ENCODE data around the gene TMEM63B. TPM values are rescaled to one million over a fixed set of nuclear protein-coding genes. Genes with fewer than 3 reads are reported as not detected.

TMEM63B gene
- total RNA-seq, 2 experiments from 2014 or later, result 11.4 to 12.8 TPM

DNA sequence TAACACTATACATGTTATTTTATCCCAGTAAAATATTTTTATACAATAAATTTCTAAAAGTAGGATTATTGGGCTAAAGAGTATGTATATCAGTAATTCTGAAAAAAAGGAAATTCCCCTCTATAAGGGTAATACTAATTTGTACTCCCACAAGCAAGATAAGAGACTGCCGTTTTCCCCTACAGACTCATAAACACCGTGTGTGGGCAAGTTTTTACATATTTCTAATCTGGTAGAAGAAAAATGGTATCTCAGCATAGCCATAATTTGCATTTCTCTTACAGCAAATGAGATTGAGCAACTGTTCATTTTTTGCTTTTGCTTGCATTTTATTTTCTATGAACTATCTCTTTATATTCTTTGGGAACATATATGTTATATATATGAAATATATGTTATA, 63.4 kb downstream of the TMEM63B start:
- POLR2A ChIA-PET, result interaction anchor here (0.6 kb wide), 1 partner anchor 1258 kb away, joined by 3 read pairs; no protein-coding TSS in a partner anchor

DNA sequence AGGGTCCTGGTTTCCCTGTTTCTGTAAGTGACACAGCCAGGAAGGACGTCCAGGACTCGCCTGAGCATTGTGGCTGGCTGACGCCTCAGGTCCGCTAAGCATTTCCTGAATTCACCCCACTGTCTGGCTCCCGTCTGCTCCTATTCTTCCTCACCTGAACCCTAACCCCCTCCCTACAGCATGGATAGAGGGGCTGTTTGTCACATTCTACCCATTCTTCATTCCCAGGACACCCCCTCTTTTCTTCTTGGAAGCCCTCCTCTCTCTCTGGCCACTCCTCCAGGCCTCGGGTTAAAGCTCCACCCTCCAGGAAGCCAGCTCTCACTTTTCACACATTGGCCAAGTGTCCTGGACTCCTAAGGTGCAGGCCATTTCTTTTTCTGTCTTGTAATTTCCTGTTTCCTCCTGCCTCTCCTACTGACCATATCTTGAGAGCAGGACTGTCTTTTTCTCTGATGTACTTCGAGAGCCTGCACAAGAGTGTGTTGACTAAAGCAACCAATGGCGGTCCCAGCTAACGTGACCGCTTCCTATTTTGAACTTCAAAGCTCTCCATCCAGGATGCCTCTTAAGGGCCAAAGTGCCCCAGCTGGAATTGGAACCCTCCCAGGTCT, 65.2 kb downstream of the TMEM63B start:
- Mint-ChIP-seq H3K4me3 (no peak overlapping the region), H3K36me3 (ENCODE audit: low read depth) (no peaks in the 10 kb centered on the region), H3K27me3 (no peaks in the 10 kb centered on the region), H3K9me3 (no peaks in the 10 kb centered on the region), H3K4me1 (ENCODE audit: low read depth) (no peaks in the 10 kb centered on the region), H3K27ac (no peak overlapping the region)
- TF ChIP-seq, protein P1, sequence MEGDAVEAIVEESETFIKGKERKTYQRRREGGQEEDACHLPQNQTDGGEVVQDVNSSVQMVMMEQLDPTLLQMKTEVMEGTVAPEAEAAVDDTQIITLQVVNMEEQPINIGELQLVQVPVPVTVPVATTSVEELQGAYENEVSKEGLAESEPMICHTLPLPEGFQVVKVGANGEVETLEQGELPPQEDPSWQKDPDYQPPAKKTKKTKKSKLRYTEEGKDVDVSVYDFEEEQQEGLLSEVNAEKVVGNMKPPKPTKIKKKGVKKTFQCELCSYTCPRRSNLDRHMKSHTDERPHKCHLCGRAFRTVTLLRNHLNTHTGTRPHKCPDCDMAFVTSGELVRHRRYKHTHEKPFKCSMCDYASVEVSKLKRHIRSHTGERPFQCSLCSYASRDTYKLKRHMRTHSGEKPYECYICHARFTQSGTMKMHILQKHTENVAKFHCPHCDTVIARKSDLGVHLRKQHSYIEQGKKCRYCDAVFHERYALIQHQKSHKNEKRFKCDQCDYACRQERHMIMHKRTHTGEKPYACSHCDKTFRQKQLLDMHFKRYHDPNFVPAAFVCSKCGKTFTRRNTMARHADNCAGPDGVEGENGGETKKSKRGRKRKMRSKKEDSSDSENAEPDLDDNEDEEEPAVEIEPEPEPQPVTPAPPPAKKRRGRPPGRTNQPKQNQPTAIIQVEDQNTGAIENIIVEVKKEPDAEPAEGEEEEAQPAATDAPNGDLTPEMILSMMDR (IDR thresholded peaks at IDR 0.05), result no peak
- H3K36me3 ChIP-seq (ENCODE audit: insufficient read depth, low read length), result no peaks in the 10 kb centered on the region
- no peak overlapping the region for H3K27ac ChIP-seq (ENCODE audit: low read depth in 1 of 2, low read length in 2 of 2)
- ATAC-seq (ENCODE audit: poor library complexity) (no peak), DNase-seq (no peak)
- H3K9me3 ChIP-seq (ENCODE audit: control insufficient read depth in 1 of 2, insufficient read depth in 1 of 2, low read length in 2 of 2), result no peaks in the 10 kb centered on the region
- ChIA-PET CTCF (no interaction called here), POLR2A (no interaction called here)
- no peak overlapping the region for H3K4me3 ChIP-seq (ENCODE audit: low read length)
- H3K4me1 ChIP-seq (ENCODE audit: insufficient read depth, low read length), result no peaks in the 10 kb centered on the region
- intact Hi-C loops (cut with DNase I, micrococcal nuclease), result no loop called here
- H3K27me3 ChIP-seq (ENCODE audit: control insufficient read depth in 1 of 2, insufficient read depth in 2 of 2, low read length in 2 of 2), result no peaks in the 10 kb centered on the region

More for the DNA sequence above, 63.4 kb downstream of the TMEM63B start:
- intact Hi-C loops (cut with DNase I, micrococcal nuclease), result no loop called here
- Mint-ChIP-seq H3K27me3 (no peaks in the 10 kb centered on the region), H3K36me3 (ENCODE audit: low read depth) (no peaks in the 10 kb centered on the region), H3K9me3 (no peaks in the 10 kb centered on the region), H3K27ac (no peak overlapping the region), H3K4me1 (ENCODE audit: low read depth) (peaks cover 8% of the 10 kb centered on the region), H3K4me3 (no peak overlapping the region)
- no peak overlapping the region for H3K4me3 ChIP-seq (ENCODE audit: low read length)
- H3K9me3 ChIP-seq (ENCODE audit: control insufficient read depth in 1 of 2, insufficient read depth in 1 of 2, low read length in 2 of 2), result no peaks in the 10 kb centered on the region
- CTCF ChIA-PET, result no interaction called here
- H3K27ac ChIP-seq (ENCODE audit: low read depth in 1 of 2, low read length in 2 of 2), result no peak overlapping the region
- peaks cover 7% of the 10 kb centered on the region for H3K4me1 ChIP-seq (ENCODE audit: insufficient read depth, low read length)
- no peak for DNase-seq
- TF ChIP-seq, protein P1 (IDR thresholded peaks at IDR 0.05), result no peak
- H3K36me3 ChIP-seq (ENCODE audit: insufficient read depth, low read length), result no peaks in the 10 kb centered on the region
- no peak for ATAC-seq (ENCODE audit: poor library complexity)
- no peaks in the 10 kb centered on the region for H3K27me3 ChIP-seq (ENCODE audit: control insufficient read depth in 1 of 2, insufficient read depth in 2 of 2, low read length in 2 of 2)

DNA sequence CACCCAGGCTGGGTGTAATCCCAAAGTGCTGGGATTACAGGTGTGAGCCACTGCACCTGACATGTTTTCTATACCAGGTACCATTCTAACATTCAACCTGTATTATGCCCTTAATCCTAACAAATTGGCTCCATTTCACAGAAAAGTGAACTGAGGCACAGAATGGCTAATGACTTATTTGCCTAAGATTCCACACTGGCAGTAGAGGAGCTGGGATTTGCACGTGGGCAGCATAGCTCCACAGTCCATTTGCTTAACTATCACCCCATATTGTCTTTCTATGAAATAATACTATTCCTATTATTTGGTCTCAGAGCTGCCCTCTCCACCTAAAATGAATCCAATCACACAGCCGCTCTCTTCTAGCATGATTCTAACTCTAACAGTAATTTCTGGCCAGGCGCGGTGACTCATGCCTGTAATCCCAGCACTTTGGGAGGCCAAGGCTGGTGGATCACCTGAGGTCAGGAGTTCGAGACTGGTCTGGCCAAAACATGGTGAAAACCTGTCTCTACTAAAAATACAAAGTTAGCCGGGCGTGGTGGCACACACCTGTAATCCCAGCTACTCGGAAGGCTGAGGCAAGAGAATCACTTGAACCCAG, 66.1 kb downstream of the TMEM63B start:
- Mint-ChIP-seq H3K27ac (no peak overlapping the region), H3K4me3 (no peak overlapping the region), H3K36me3 (ENCODE audit: low read depth) (no peaks in the 10 kb centered on the region), H3K27me3 (no peaks in the 10 kb centered on the region), H3K9me3 (no peaks in the 10 kb centered on the region), H3K4me1 (ENCODE audit: low read depth) (no peaks in the 10 kb centered on the region)
- intact Hi-C loops (cut with DNase I, micrococcal nuclease), result no loop called here
- H3K4me1 ChIP-seq (ENCODE audit: insufficient read depth, low read length), result no peaks in the 10 kb centered on the region
- H3K27me3 ChIP-seq (ENCODE audit: control insufficient read depth in 1 of 2, insufficient read depth in 2 of 2, low read length in 2 of 2), result no peaks in the 10 kb centered on the region
- no peak overlapping the region for H3K4me3 ChIP-seq (ENCODE audit: low read length)
- H3K9me3 ChIP-seq (ENCODE audit: control insufficient read depth in 1 of 2, insufficient read depth in 1 of 2, low read length in 2 of 2), result no peaks in the 10 kb centered on the region
- ATAC-seq (ENCODE audit: poor library complexity), result no peak
- POLR2A ChIA-PET, result no interaction called here
- no peaks in the 10 kb centered on the region for H3K36me3 ChIP-seq (ENCODE audit: insufficient read depth, low read length)
- H3K27ac ChIP-seq (ENCODE audit: low read depth in 1 of 2, low read length in 2 of 2), result no peak overlapping the region
- TF ChIP-seq, protein P1 (IDR thresholded peaks at IDR 0.05), result no peak
- CTCF ChIA-PET, result no interaction called here
- no peak for DNase-seq
